ENCODE results near the gene DNAH8. TPM values are rescaled to one million over a fixed set of nuclear protein-coding genes. Genes with fewer than 3 reads are reported as not detected.

The DNAH8 gene
- total RNA-seq, 1 donor from 2014 or later = not detected

- H3K9me3 Mint-ChIP-seq (ENCODE audit: unreplicated experiment) = peaks cover 3% of the 10 kb centered on the region
- TF ChIP-seq EZH2 (IDR thresholded peaks at IDR 0.05; ENCODE audit: insufficient read depth, low read length) = no peak
- no peak for TF ChIP-seq CTCF (IDR thresholded peaks at IDR 0.05; ENCODE audit: insufficient read depth, low read depth, low read length)
- no peak overlapping the region for H3K9ac ChIP-seq (ENCODE audit: low read length)
- H3K4me1 ChIP-seq (ENCODE audit: insufficient read depth, low read length) = no peaks in the 10 kb centered on the region
- H3K9me3 ChIP-seq (ENCODE audit: insufficient read depth, low read depth, low read length) = no peaks in the 10 kb centered on the region
- no peaks in the 10 kb centered on the region for H3K79me2 ChIP-seq (ENCODE audit: insufficient read depth, low read length)
- H3K4me3 Mint-ChIP-seq (ENCODE audit: unreplicated experiment) = no peak overlapping the region
- no peak overlapping the region for H3K27ac ChIP-seq (ENCODE audit: low read depth, low read length)
- H3K4me3 ChIP-seq (ENCODE audit: insufficient read depth, low read depth, low read length) = no peak overlapping the region
- H3K36me3 ChIP-seq (ENCODE audit: insufficient read depth, low read length) = no peaks in the 10 kb centered on the region
- H3K4me1 Mint-ChIP-seq (ENCODE audit: low read depth, unreplicated experiment) = peaks cover under 1% of the 10 kb centered on the region
- H4K20me1 ChIP-seq (ENCODE audit: insufficient read depth, low read length) = no peaks in the 10 kb centered on the region
- H2AFZ ChIP-seq (ENCODE audit: low read depth, low read length) = no peak overlapping the region
- DNase-seq (ENCODE audit: low read depth) (no peak), FAIRE-seq (no peak)
- no peak overlapping the region for H3K27ac Mint-ChIP-seq (ENCODE audit: unreplicated experiment)
- H3K4me2 ChIP-seq (ENCODE audit: low read length) = no peak overlapping the region
- H3K27me3 ChIP-seq (ENCODE audit: insufficient read depth, low read length) = no peaks in the 10 kb centered on the region
- no peaks in the 10 kb centered on the region for H3K36me3 Mint-ChIP-seq (ENCODE audit: low read depth, unreplicated experiment)
- H3K27me3 Mint-ChIP-seq (ENCODE audit: low read depth, unreplicated experiment) = peaks cover 16% of the 10 kb centered on the region
Observed at GRCh38 chr6:38796850-38797249, 81.7 kb downstream of the DNAH8 start.

GRCh38 chr6:38797391-38797790 lies 82.3 kb downstream of the DNAH8 start:
- Mint-ChIP-seq H3K27ac (ENCODE audit: unreplicated experiment) (no peak overlapping the region), H3K4me3 (ENCODE audit: unreplicated experiment) (no peak overlapping the region)
- no peak for FAIRE-seq

More at GRCh38 chr6:38797391-38797790, 82.3 kb downstream of the DNAH8 start:
- Histone ChIP-seq H2AFZ (ENCODE audit: low read depth, low read length) (no peak overlapping the region), H3K27ac (ENCODE audit: low read depth, low read length) (no peak overlapping the region), H3K27me3 (ENCODE audit: insufficient read depth, low read length) (no peaks in the 10 kb centered on the region), H3K9ac (ENCODE audit: low read length) (no peak overlapping the region), H3K36me3 (ENCODE audit: insufficient read depth, low read length) (no peaks in the 10 kb centered on the region), H3K4me2 (ENCODE audit: low read length) (no peak overlapping the region), H3K79me2 (ENCODE audit: insufficient read depth, low read length) (no peaks in the 10 kb centered on the region), H3K4me1 (ENCODE audit: insufficient read depth, low read length) (no peaks in the 10 kb centered on the region), H4K20me1 (ENCODE audit: insufficient read depth, low read length) (no peaks in the 10 kb centered on the region), H3K9me3 (ENCODE audit: insufficient read depth, low read depth, low read length) (no peaks in the 10 kb centered on the region), H3K4me3 (ENCODE audit: insufficient read depth, low read depth, low read length) (no peak overlapping the region)
- TF ChIP-seq CTCF (IDR thresholded peaks at IDR 0.05; ENCODE audit: insufficient read depth, low read depth, low read length) = no peak
- TF ChIP-seq EZH2 (IDR thresholded peaks at IDR 0.05; ENCODE audit: insufficient read depth, low read length) = no peak
- Mint-ChIP-seq H3K36me3 (ENCODE audit: low read depth, unreplicated experiment) (no peaks in the 10 kb centered on the region), H3K9me3 (ENCODE audit: unreplicated experiment) (peaks cover 3% of the 10 kb centered on the region), H3K4me1 (ENCODE audit: low read depth, unreplicated experiment) (no peaks in the 10 kb centered on the region), H3K27me3 (ENCODE audit: low read depth, unreplicated experiment) (peaks cover 16% of the 10 kb centered on the region)
- no peak for DNase-seq (ENCODE audit: low read depth)
